ENCODE data around the gene NIBAN1.

NIBAN1 gene

GRCh38 chr1:184990204-184990603 lies 15.9 kb upstream of the NIBAN1 start:
- H3K27me3 ChIP-seq (ENCODE audit: control insufficient read depth, insufficient read depth, low read length) = no peaks in the 10 kb centered on the region
- H3K4me3 ChIP-seq (ENCODE audit: low read length) = no peak overlapping the region
- H3K4me1 ChIP-seq (ENCODE audit: control insufficient read depth, insufficient read depth, low read length) = no peaks in the 10 kb centered on the region
- no peak overlapping the region for H3K9ac ChIP-seq (ENCODE audit: low read length)
- H3K9me3 ChIP-seq (ENCODE audit: control insufficient read depth, low read length) = no peaks in the 10 kb centered on the region
- no peaks in the 10 kb centered on the region for H3K36me3 ChIP-seq (ENCODE audit: control insufficient read depth, insufficient read depth, low read length)

GRCh38 chr1:184988506-184988905 lies 14.2 kb upstream of the NIBAN1 start:
- Histone ChIP-seq H3K27me3 (ENCODE audit: control insufficient read depth, insufficient read depth, low read length) (no peaks in the 10 kb centered on the region), H3K9ac (ENCODE audit: low read length) (no peak overlapping the region), H3K4me1 (ENCODE audit: control insufficient read depth, insufficient read depth, low read length) (no peaks in the 10 kb centered on the region), H3K4me3 (ENCODE audit: low read length) (no peak overlapping the region), H3K9me3 (ENCODE audit: control insufficient read depth, low read length) (no peaks in the 10 kb centered on the region), H3K36me3 (ENCODE audit: control insufficient read depth, insufficient read depth, low read length) (no peaks in the 10 kb centered on the region)

GRCh38 chr1:184987696-184988095 lies 13.4 kb upstream of the NIBAN1 start:
- Histone ChIP-seq H3K36me3 (ENCODE audit: control insufficient read depth, insufficient read depth, low read length) (no peaks in the 10 kb centered on the region), H3K4me3 (ENCODE audit: low read length) (no peak overlapping the region), H3K27me3 (ENCODE audit: control insufficient read depth, insufficient read depth, low read length) (no peaks in the 10 kb centered on the region), H3K4me1 (ENCODE audit: control insufficient read depth, insufficient read depth, low read length) (no peaks in the 10 kb centered on the region), H3K9me3 (ENCODE audit: control insufficient read depth, low read length) (no peaks in the 10 kb centered on the region), H3K9ac (ENCODE audit: low read length) (no peak overlapping the region)

- Histone ChIP-seq H3K27me3 (ENCODE audit: control insufficient read depth, insufficient read depth, low read length) (no peaks in the 10 kb centered on the region), H3K36me3 (ENCODE audit: control insufficient read depth, insufficient read depth, low read length) (no peaks in the 10 kb centered on the region), H3K4me3 (ENCODE audit: low read length) (no peak overlapping the region), H3K9ac (ENCODE audit: low read length) (no peak overlapping the region), H3K9me3 (ENCODE audit: control insufficient read depth, low read length) (no peaks in the 10 kb centered on the region), H3K4me1 (ENCODE audit: control insufficient read depth, insufficient read depth, low read length) (peaks cover 7% of the 10 kb centered on the region)
Measured at GRCh38 chr1:184986250-184986649, 11.9 kb upstream of the NIBAN1 start.

GRCh38 chr1:184982002-184982954 lies 8.0 kb upstream of the NIBAN1 start:
- no peak overlapping the region for H3K9ac ChIP-seq (ENCODE audit: low read length)
- H3K4me3 ChIP-seq (ENCODE audit: low read length) = no peak overlapping the region
- H3K27me3 ChIP-seq (ENCODE audit: control insufficient read depth, insufficient read depth, low read length) = no peaks in the 10 kb centered on the region
- no peaks in the 10 kb centered on the region for H3K36me3 ChIP-seq (ENCODE audit: control insufficient read depth, insufficient read depth, low read length)
- H3K4me1 ChIP-seq (ENCODE audit: control insufficient read depth, insufficient read depth, low read length) = peaks cover 7% of the 10 kb centered on the region
- no peaks in the 10 kb centered on the region for H3K9me3 ChIP-seq (ENCODE audit: control insufficient read depth, low read length)

- no peak overlapping the region for H3K4me3 ChIP-seq (ENCODE audit: low read length)
- no peaks in the 10 kb centered on the region for H3K36me3 ChIP-seq (ENCODE audit: control insufficient read depth, insufficient read depth, low read length)
- H3K9ac ChIP-seq (ENCODE audit: low read length) = no peak overlapping the region
- no peaks in the 10 kb centered on the region for H3K27me3 ChIP-seq (ENCODE audit: control insufficient read depth, insufficient read depth, low read length)
- peaks cover 7% of the 10 kb centered on the region for H3K4me1 ChIP-seq (ENCODE audit: control insufficient read depth, insufficient read depth, low read length)
- H3K9me3 ChIP-seq (ENCODE audit: control insufficient read depth, low read length) = no peaks in the 10 kb centered on the region
Measured at GRCh38 chr1:184980726-184981125, 6.4 kb upstream of the NIBAN1 start.

- H3K4me3 ChIP-seq (ENCODE audit: low read length) = no peak overlapping the region
- no peak overlapping the region for H3K9ac ChIP-seq (ENCODE audit: low read length)
- H3K27me3 ChIP-seq (ENCODE audit: control insufficient read depth, insufficient read depth, low read length) = peaks cover 25% of the 10 kb centered on the region
- no peaks in the 10 kb centered on the region for H3K36me3 ChIP-seq (ENCODE audit: control insufficient read depth, insufficient read depth, low read length)
- H3K4me1 ChIP-seq (ENCODE audit: control insufficient read depth, insufficient read depth, low read length) = peaks cover 13% of the 10 kb centered on the region
- no peaks in the 10 kb centered on the region for H3K9me3 ChIP-seq (ENCODE audit: control insufficient read depth, low read length)
Measured at GRCh38 chr1:184975208-184975870, 1.0 kb upstream of the NIBAN1 start.

GRCh38 chr1:184974837-184975115 lies 468 bp upstream of the NIBAN1 start:
- H3K36me3 ChIP-seq (ENCODE audit: control insufficient read depth, insufficient read depth, low read length) = no peaks in the 10 kb centered on the region
- H3K4me1 ChIP-seq (ENCODE audit: control insufficient read depth, insufficient read depth, low read length) = peaks cover 13% of the 10 kb centered on the region
- no peaks in the 10 kb centered on the region for H3K9me3 ChIP-seq (ENCODE audit: control insufficient read depth, low read length)
- H3K9ac ChIP-seq (ENCODE audit: low read length) = peak overlapping the region; percentile 78
- H3K4me3 ChIP-seq (ENCODE audit: low read length) = no peak overlapping the region
- H3K27me3 ChIP-seq (ENCODE audit: control insufficient read depth, insufficient read depth, low read length) = peaks cover 25% of the 10 kb centered on the region

GRCh38 chr1:184973272-184974055 lies 844 bp downstream of the NIBAN1 start:
- Histone ChIP-seq H3K4me1 (ENCODE audit: control insufficient read depth, insufficient read depth, low read length) (peaks cover 13% of the 10 kb centered on the region), H3K9me3 (ENCODE audit: control insufficient read depth, low read length) (no peaks in the 10 kb centered on the region), H3K36me3 (ENCODE audit: control insufficient read depth, insufficient read depth, low read length) (no peaks in the 10 kb centered on the region), H3K4me3 (ENCODE audit: low read length) (peak overlapping the region; percentile 85), H3K27me3 (ENCODE audit: control insufficient read depth, insufficient read depth, low read length) (peaks cover 25% of the 10 kb centered on the region), H3K9ac (ENCODE audit: low read length) (peak overlapping the region; percentile 78)

- Histone ChIP-seq H3K36me3 (ENCODE audit: control insufficient read depth, insufficient read depth, low read length) (no peaks in the 10 kb centered on the region), H3K4me3 (ENCODE audit: low read length) (no peak overlapping the region), H3K27me3 (ENCODE audit: control insufficient read depth, insufficient read depth, low read length) (peaks cover 25% of the 10 kb centered on the region), H3K4me1 (ENCODE audit: control insufficient read depth, insufficient read depth, low read length) (peaks cover 13% of the 10 kb centered on the region), H3K9me3 (ENCODE audit: control insufficient read depth, low read length) (no peaks in the 10 kb centered on the region), H3K9ac (ENCODE audit: low read length) (peak overlapping the region; percentile 78)
Measured at GRCh38 chr1:184972315-184973055, 1.8 kb downstream of the NIBAN1 start.

GRCh38 chr1:184971522-184972265 lies 2.6 kb downstream of the NIBAN1 start:
- H3K36me3 ChIP-seq (ENCODE audit: control insufficient read depth, insufficient read depth, low read length) = no peaks in the 10 kb centered on the region
- no peaks in the 10 kb centered on the region for H3K9me3 ChIP-seq (ENCODE audit: control insufficient read depth, low read length)
- peaks cover 25% of the 10 kb centered on the region for H3K27me3 ChIP-seq (ENCODE audit: control insufficient read depth, insufficient read depth, low read length)
- H3K4me3 ChIP-seq (ENCODE audit: low read length) = no peak overlapping the region
- no peak overlapping the region for H3K9ac ChIP-seq (ENCODE audit: low read length)
- peaks cover 13% of the 10 kb centered on the region for H3K4me1 ChIP-seq (ENCODE audit: control insufficient read depth, insufficient read depth, low read length)
